Suppressor macrophage treated with lipopolysaccharide for 4 hours (primary cell): ENCODE results near the gene SMDT1.

Source experiments
- DNase-seq: peaks from one replicate; pipeline ENCODE4 v3.0.0-alpha.2; 2020

The SMDT1 gene, protein sequence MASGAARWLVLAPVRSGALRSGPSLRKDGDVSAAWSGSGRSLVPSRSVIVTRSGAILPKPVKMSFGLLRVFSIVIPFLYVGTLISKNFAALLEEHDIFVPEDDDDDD

DNA sequence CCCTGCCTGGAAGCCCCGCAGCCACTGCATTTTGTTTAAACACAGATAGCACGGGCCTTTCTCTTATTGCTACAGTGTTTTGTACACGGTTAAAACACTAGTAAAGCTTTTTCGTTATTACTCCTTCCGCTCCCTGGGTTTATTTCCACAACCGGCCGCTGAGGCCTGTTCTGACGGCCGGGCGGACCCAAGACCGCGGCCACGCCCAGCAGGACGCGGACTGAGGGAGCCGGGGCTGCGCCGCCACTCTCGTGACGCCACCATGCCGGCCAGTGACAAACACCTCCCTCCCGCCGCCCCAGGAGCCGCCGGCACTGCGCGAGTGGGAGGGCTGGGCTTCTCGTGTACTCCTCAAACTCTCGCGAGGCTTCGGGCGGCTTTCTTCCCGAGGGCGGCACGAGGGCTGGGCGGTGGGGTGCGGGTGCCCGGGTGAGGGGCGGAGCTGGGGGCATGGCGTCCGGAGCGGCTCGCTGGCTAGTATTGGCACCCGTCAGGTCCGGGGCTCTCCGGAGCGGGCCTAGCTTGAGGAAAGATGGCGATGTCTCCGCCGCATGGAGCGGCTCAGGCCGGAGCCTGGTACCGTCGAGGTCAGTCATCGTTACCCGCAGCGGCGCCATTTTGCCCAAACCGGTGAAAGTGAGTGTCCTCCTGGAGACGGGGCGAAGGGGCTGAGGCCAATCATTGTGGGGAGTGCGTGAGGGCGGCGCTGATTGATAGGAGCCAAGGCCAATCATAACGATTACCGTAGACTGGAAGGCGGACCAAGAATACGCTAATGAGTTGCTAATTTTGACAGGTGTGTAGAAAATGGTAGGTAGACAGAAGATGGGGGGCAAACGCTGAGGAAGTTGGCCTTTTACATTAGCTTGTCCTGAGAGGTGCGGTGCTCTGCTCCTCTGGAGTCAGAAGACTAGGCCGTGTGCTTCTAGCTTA is at the start of gene SMDT1:
TSS of gene SMDT1 (plus strand) at position 382 of the 933 bp plus-strand sequence. CDS start at position 451, 69 bp downstream.
- DNase-seq: peak; percentile 100

DNA sequence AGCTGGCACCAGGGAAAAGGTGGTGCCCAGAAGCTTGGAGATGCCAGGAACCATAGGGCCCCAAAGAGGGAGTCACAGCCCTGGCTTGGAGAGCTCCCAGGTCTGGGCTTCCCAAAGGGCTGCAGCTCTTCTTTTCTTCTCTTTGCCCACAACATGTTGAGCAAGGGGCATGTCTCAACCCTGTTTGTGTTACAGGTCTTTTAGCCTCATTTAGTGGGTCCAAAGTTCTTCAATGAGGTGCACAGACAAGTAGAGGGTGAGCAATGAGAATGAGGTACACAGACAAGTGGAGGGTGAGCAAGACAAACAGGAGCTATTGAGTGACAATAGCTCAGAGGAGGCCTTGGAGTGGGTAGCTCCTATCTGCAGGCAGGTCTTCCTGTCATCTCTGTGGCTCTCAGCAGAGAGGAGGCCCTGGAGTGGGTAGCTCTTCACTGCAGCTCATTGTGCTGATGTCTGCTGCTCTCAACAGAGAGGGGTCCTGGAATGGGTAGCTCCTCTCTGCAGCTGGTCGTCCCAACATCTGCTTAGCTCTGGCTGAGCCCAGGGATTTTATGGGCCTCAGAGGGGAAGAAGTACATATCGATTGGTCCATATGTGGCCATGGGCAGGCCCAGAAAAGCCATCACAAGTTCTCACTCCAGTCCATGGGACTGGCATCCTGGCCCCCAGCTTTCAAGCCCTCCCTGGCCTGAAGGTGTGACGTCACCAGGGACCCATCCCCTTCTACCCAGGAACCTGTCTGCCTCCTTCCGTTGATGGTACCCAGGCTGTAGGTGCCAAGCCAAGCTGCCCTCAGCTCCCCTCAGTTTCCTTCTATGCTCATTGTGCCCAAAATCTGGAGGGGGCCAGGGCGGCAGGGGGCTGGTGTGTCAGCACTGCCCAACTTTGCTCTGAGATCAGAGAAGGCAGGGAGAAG is 46.0 kb upstream of the SMDT1 start:
- no peak for DNase-seq

DNA sequence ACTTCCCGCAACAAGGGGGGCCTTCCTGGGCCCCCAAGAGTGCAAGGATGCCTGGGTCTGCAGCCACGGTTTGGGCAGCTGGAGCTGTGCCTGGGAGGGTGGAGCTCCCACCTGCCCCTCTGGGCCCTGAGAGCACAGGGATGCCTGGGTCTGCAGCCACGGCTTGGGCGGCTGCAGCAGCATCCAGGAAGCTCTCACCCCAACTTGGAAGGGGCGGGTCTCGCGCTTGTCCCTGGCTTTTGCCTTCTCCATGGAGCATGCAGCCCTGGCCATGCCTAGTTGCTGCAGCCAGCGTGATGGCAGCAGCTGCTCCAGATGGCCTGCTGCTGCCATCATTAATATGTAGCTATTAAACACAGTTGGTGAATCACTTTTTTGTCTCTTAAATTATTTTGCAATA is 44.2 kb upstream of the SMDT1 start:
- DNase-seq: no peak

DNA sequence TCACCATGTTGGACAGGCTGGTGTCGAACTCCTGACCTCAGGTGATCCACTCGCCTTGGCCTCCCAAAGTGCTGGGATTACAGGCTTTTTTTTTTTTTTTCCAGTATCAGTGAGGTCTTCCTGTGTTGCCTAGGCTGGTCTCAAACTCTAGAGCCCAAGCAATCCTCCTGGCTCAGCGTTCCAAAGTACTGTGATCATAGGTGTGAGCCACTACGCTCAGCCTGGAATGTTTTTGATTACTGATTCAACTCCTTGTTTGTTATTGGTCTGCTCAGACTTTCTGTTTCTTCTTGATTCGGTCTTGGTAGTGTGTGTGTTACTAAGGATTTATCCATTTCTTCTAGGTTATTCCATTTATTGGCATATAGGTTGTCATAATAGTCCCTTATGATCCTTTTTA is 40.2 kb upstream of the SMDT1 start:
- no peak for DNase-seq

DNA sequence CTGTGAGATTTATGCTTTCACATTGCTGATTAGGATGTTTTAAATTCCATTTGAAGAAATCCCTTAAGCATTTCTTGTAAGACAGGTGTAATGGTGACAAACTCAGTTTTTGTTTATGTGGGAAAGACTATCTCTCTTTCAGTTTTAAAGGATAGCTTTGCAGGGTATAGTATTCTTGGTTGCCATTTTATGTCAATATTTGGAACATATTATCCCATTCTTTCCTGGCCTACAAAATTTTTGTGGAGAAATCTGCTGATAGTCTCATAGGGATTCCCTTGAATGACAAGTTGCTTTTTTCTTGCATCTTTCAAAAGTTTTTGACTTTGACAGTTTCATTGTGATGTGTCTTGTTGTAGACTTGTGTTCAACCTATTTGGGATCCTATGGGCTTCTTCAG is 37.7 kb upstream of the SMDT1 start:
- DNase-seq: no peak

DNA sequence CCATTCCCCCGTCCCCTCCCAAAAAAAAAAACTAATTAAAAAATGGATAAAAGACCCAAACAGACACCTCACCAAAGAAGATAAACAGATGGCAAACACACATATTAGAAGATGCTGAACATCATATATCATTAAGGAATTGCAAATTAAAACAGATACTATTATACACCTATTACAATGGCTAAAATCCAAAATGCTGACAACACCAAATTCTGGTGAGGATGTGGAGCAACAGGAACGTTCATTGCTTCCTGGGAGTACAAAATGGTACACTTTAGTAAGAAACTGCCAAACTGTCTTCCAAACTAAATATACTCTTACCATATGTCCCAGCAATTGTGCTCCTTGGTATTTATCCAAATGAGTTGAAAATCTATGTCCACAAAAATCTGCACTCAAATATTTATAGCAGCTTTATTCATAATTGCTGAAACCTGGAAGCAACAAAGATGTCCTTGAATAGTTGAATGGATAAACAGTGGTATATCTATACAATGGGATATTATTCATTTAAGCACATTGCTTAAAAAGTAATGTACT is 28.8 kb upstream of the SMDT1 start:
- DNase-seq: no peak

DNA sequence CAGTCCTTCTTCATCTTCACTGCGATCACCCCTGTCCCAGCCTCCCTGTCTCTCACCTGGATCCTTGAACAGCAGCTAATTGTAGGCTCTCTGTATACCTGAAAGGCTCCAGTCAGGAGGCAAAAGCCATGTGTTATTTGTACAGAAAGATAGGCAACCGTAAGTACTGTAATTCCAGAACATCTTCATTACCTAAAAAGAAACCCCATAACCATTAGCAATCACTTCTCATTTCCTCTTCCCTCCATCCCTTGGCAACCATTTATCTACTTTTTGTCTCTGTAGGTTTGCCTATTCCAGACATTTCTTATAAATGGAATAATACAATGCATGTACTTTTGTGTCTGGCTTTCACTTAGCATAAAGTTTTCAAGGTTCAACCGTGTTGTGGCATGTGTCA is 26.7 kb upstream of the SMDT1 start:
- DNase-seq: no peak

- no peak for DNase-seq
Observed at GRCh38 chr22:42056757-42057511, 22.6 kb upstream of the SMDT1 start.

- DNase-seq: no peak
Observed at GRCh38 chr22:42060489-42060888, 19.0 kb upstream of the SMDT1 start.

GRCh38 chr22:42061041-42061440 is 18.5 kb upstream of the SMDT1 start:
- DNase-seq: no peak

- no peak for DNase-seq
Observed at GRCh38 chr22:42062506-42063170, 16.9 kb upstream of the SMDT1 start.

DNA sequence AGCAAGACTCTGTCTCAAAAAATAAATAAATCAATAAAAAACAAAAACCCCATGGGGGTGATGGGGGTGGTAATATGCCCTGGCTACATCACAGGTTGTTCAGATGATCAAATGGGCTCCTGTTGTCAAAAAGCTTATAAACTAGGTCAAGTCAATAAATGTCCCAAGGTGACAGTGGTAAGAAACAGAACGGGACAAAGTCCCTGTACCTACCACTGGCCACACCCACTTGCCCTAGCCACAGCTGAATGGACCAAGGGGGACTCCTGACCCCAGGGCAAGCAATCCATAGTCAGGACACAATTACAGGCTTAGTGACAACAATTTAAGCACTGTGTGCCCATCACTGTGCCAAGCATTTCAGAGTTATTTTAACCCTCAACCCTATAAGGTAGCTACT is 14.9 kb upstream of the SMDT1 start:
- no peak for DNase-seq

DNA sequence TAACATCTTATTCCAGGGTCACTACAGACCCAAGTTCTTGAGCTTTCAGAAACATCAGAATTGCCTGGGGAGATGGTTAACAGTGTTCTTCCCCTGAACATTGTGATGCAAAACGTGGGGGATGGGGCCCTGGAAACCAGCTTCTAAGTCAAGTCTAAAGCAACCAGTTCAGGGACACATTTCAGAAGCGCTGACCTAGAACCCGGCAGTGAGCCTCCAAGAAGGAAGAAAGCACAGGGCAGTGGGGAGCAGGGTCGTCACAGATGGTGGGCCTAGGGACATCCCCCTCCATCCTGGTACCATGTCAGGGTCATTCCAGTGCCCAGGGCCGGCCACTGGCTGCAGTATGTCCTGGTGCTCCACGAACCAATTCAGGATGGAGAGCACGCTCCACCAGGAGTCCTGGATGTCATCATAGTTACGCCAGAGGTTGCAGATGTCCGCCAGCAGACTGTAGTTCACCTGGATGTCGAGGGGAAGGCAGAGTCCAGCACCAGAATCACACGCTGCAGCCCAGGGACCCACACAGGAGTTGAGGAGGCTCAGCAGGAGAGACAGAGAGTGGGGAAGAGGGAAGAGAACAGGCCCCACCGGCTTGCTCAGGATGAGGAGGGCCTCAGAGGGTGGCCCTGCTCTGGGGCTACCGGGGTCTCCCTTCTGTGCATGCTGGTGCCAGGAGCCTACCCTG is 13.9 kb upstream of the SMDT1 start:
- DNase-seq: no peak

DNA sequence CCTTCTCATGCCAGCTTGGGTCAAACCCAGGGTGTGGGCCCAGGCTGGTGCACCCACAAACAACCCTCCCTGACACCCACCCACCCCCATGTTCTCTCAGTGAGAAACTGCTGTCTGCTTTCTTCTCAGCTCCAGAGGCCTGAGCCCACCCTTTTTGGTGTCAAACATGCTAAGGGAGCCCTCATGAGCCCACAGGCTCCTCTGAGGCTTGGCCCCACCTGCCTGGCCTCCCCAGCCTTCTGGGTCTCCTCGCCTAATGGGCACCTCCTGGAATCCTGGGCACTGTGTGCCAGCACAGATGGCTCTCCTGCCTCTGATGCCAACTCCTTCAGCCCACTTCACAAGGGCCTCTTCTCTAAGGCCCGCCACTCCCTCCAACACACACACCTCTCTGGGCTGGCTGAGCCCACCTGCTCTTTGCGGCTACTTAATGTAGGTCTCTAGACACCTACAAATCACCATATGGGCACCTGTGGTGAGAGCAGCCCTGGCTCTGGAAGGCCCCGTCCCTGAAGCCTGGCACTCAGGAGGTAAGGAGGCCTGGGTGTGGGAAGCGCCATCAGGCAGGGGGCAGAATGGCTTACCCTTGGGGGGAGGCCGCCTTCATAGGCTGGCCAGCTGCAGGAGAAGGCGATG is 13.3 kb upstream of the SMDT1 start:
- DNase-seq: no peak

GRCh38 chr22:42066937-42067336 is 12.6 kb upstream of the SMDT1 start:
- DNase-seq: no peak

- no peak for DNase-seq
Observed at GRCh38 chr22:42067671-42068251, 11.7 kb upstream of the SMDT1 start.

DNA sequence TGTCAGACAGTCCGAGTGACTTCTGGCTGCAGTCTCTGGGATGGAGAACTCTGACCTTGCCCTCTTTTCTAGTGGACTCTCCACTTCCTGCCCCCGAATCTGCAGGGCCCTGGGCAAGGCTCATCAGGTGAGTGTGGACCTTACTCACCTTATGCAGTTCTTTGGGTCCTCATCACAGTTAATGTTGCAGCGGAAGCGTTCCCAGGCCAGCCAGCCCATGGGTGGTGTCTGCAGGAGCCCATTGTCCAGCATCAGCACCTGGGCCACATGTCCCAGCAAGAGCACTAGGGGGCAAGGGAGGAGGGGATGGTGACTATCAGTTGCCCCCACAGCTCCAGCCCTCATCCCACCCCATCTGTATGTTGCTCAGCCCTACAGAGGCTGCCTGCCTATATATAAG is 11.2 kb upstream of the SMDT1 start:
- no peak for DNase-seq

DNA sequence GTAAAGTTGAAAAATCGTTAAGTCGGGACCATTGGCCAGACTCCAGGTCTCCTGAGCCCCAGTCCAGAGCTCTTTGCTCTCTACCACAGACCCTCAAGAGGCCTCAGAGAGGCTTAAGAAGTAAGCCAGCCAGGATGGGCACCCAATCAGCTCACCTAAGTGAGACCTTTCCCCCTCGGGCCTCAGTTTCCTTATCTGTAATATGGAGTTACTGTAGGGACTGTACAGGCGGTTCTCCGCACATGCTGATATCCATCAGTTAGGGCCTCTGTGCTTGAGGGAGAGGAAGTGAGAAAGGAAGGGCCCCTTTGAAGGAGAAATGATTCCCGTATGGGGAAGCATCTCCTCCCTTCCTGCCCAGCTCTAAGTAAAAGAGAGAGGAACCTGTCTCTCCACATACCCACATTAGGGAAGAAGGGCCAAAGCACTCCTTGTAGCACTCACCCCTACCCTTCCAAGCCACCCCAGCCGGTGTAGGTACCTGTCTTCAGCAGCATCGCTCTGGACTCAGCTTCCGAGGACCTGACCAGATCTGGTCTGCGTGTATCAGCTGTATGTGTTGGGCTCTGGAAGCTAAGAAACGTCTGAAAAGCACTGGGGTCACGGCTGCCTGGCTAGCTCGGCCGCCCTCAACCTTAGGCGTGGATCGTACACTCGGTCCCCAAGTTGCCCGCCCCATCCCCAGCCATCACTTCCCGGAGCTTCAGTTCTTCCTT is 9.5 kb upstream of the SMDT1 start:
- peak; percentile 75 for DNase-seq
